Aorta (tissue), 5 donors: ENCODE results near the gene SRGAP1. TPM values are rescaled to one million over a fixed set of nuclear protein-coding genes. Genes with fewer than 3 reads are reported as not detected.
A peak's percentile ranks its signal among the peaks of the same experiment; 100 is the strongest.

ENCODE experiments used
- ATAC-seq: fragments of 200-7000 bp; cut with Tn5 transposase; one replicate; pipeline ENCODE4 v1.9.1; 2022; ENCODE audit warnings: moderate library complexity; ENCODE audit not compliant: low FRiP score
- DNase-seq, 2 donors: peaks; one replicate each; pipeline ENCODE4 v3.0.0-alpha.2; 2020
- H3K27ac ChIP-seq, 2 donors: one replicate each; pipeline ENCODE4 v1.5.1; 2013; ENCODE audit warnings: low read length in 2 of 2, mild to moderate bottlenecking in 2 of 2, moderate library complexity in 2 of 2, control low read depth in 1 of 2, inconsistent platforms in 1 of 2, low read depth in 1 of 2
- H3K27me3 ChIP-seq, 2 donors: one replicate each; pipeline ENCODE4 v1.6.1; 2013; ENCODE audit warnings: control low read depth in 1 of 2, low read length in 1 of 2, mild to moderate bottlenecking in 1 of 2, moderate library complexity in 1 of 2; ENCODE audit not compliant: insufficient read depth in 2 of 2, control insufficient read depth in 1 of 2
- H3K36me3 ChIP-seq, 2 donors: one replicate each; pipeline ENCODE4 v1.6.1; 2013; ENCODE audit warnings: control low read depth in 1 of 2, low read length in 1 of 2, mild to moderate bottlenecking in 1 of 2; ENCODE audit not compliant: insufficient read depth in 2 of 2, control insufficient read depth in 1 of 2
- H3K4me1 ChIP-seq, 2 donors: one replicate each; pipeline ENCODE4 v1.6.1; 2013; ENCODE audit warnings: low read length in 2 of 2, control low read depth in 1 of 2, mild to moderate bottlenecking in 1 of 2, moderate library complexity in 1 of 2; ENCODE audit not compliant: insufficient read depth in 2 of 2, control insufficient read depth in 1 of 2
- H3K4me3 ChIP-seq, 2 donors: one replicate each; pipeline ENCODE4 v1.5.1; 2013; ENCODE audit warnings: low read length in 2 of 2, control low read depth in 1 of 2, mild to moderate bottlenecking in 1 of 2
- H3K9me3 ChIP-seq: one replicate; pipeline ENCODE4 v1.6.1; 2013; ENCODE audit warnings: mild to moderate bottlenecking, low read length; ENCODE audit not compliant: control insufficient read depth
- WGBS, 2 donors: extraction: QIAGEN DNeasy Blood & Tissue Kit; methylation state at CpG; one replicate each; pipeline ENCODE4 v1.1.7; 2013; 5-methylcytosine and 5-hydroxymethylcytosine counted together
- intact Hi-C, 2 donors: fragments of 100-400 bp; cut with DNase I; formaldehyde crosslinking; loops; one replicate each; pipeline versions ENCODE4 v1.14.2 to v1.15.0; 2022
- polyA plus RNA-seq, 2 donors: library from polyadenylated mRNA; stranded (reverse); fragments of 200-250 nt; gene quantifications; one replicate each; pipeline ENCODE4 v1.2.3, GENCODE V29; 2013
- total RNA-seq, 2 donors: library from RNA; stranded (reverse); fragmentation: NEBNext Ultra II Directional; extraction: Animal tissue kit (Norgen Biotek cat#: 25700); gene quantifications; one replicate each; pipeline ENCODE4 v1.2.1, GENCODE V29; 2021
- donor health status: healthy with polysubstance abuse.
- donor health status: Bipolar disorder and iron deficiency.
- donor health status: DM: no; HTN: no; CAD: no.
- donor health status: DM: no; HTN: no; CAD: no.
- donor health status: DM: yes; HTN: yes; CAD: no.

The SRGAP1 gene
- total and polyA plus RNA-seq, 4 donors = 0.88 to 15.5 (median 6.0) TPM

- ATAC-seq (no peak), DNase-seq (no peak)
- Histone ChIP-seq H3K4me3 (no peak overlapping the region), H3K27ac (no peak overlapping the region), H3K9me3 (no peaks in the 10 kb centered on the region), H3K27me3 (no peaks in the 10 kb centered on the region), H3K36me3 (no peaks in the 10 kb centered on the region), H3K4me1 (no peaks in the 10 kb centered on the region)
- intact Hi-C loops = no loop called here
These were observed 103.7 kb downstream of the SRGAP1 start for GRCh38 chr12:63948211-63948610.

GRCh38 chr12:63949902-63950301 lies 105.4 kb downstream of the SRGAP1 start:
- no peak overlapping the region for H3K27ac ChIP-seq
- no peaks in the 10 kb centered on the region for H3K27me3 ChIP-seq
- intact Hi-C loops = no loop called here
- no peaks in the 10 kb centered on the region for H3K36me3 ChIP-seq
- ATAC-seq = no peak
- 14 to 19% methylated on average over 2 of the region's 2 CpGs for WGBS, 2 donors
- no peak for DNase-seq
- no peak overlapping the region for H3K4me3 ChIP-seq
- H3K9me3 ChIP-seq = no peaks in the 10 kb centered on the region
- no peaks in the 10 kb centered on the region for H3K4me1 ChIP-seq

- no peaks in the 10 kb centered on the region for H3K27me3 ChIP-seq
- H3K4me1 ChIP-seq = no peaks in the 10 kb centered on the region
- ATAC-seq = no peak
- DNase-seq = no peak
- intact Hi-C loops = no loop called here
- 52 to 97% methylated on average over 1 of the region's 1 CpG for WGBS, 2 donors
- H3K9me3 ChIP-seq = no peaks in the 10 kb centered on the region
- H3K4me3 ChIP-seq = no peak overlapping the region
- no peaks in the 10 kb centered on the region for H3K36me3 ChIP-seq
- H3K27ac ChIP-seq = no peak overlapping the region
These were observed 108.5 kb downstream of the SRGAP1 start for GRCh38 chr12:63952995-63953394.

GRCh38 chr12:63955831-63956666 lies 111.5 kb downstream of the SRGAP1 start:
- WGBS, 2 donors = 69 to 82% methylated on average over 9 of the region's 9 CpGs
- DNase-seq (no peak), ATAC-seq (peak; percentile 82)
- Histone ChIP-seq H3K4me1 (no peaks in the 10 kb centered on the region), H3K27me3 (no peaks in the 10 kb centered on the region), H3K9me3 (no peaks in the 10 kb centered on the region), H3K36me3 (no peaks in the 10 kb centered on the region), H3K4me3 (no peak overlapping the region), H3K27ac (no peak overlapping the region)
- intact Hi-C loops = no loop called here

- 96% methylated on average over 5 of the region's 5 CpGs for WGBS, 2 donors
- no peak for DNase-seq
- Histone ChIP-seq H3K27ac (no peak overlapping the region), H3K27me3 (no peaks in the 10 kb centered on the region), H3K4me1 (no peaks in the 10 kb centered on the region), H3K36me3 (no peaks in the 10 kb centered on the region), H3K4me3 (no peak overlapping the region), H3K9me3 (no peaks in the 10 kb centered on the region)
- intact Hi-C loops = no loop called here
- no peak for ATAC-seq
These were observed 113.0 kb downstream of the SRGAP1 start for GRCh38 chr12:63957496-63957895.

GRCh38 chr12:63958876-63959580 lies 114.5 kb downstream of the SRGAP1 start:
- H3K36me3 ChIP-seq = no peaks in the 10 kb centered on the region
- no peak for ATAC-seq
- no peak overlapping the region for H3K4me3 ChIP-seq
- H3K27ac ChIP-seq = no peak overlapping the region
- H3K9me3 ChIP-seq = no peaks in the 10 kb centered on the region
- no peaks in the 10 kb centered on the region for H3K4me1 ChIP-seq
- whole genome bisulfite sequencing, 2 donors = 76 to 77% methylated on average over 3 of the region's 3 CpGs
- DNase-seq = no peak
- no peaks in the 10 kb centered on the region for H3K27me3 ChIP-seq
- intact Hi-C loops = no loop called here

- Histone ChIP-seq H3K36me3 (no peaks in the 10 kb centered on the region), H3K9me3 (no peaks in the 10 kb centered on the region), H3K27me3 (no peaks in the 10 kb centered on the region), H3K4me3 (no peak overlapping the region), H3K4me1 (no peaks in the 10 kb centered on the region), H3K27ac (no peak overlapping the region)
- 94 to 95% methylated on average over 5 of the region's 5 CpGs for WGBS, 2 donors
- ATAC-seq = no peak
- no peak for DNase-seq
- intact Hi-C loops = no loop called here
These were observed 116.5 kb downstream of the SRGAP1 start for GRCh38 chr12:63961048-63961447.

GRCh38 chr12:63961543-63961942 lies 117.0 kb downstream of the SRGAP1 start:
- 82 to 84% methylated on average over 3 of the region's 3 CpGs for WGBS, 2 donors
- Histone ChIP-seq H3K4me3 (no peak overlapping the region), H3K36me3 (no peaks in the 10 kb centered on the region), H3K27ac (no peak overlapping the region), H3K4me1 (no peaks in the 10 kb centered on the region), H3K27me3 (no peaks in the 10 kb centered on the region), H3K9me3 (no peaks in the 10 kb centered on the region)
- ATAC-seq (no peak), DNase-seq (no peak)
- intact Hi-C loops = no loop called here

- 39 to 40% methylated on average over 2 of the region's 2 CpGs for WGBS, 2 donors
- intact Hi-C loops = no loop called here
- Histone ChIP-seq H3K4me1 (no peaks in the 10 kb centered on the region), H3K27me3 (no peaks in the 10 kb centered on the region), H3K4me3 (no peak overlapping the region), H3K27ac (no peak overlapping the region), H3K9me3 (no peaks in the 10 kb centered on the region), H3K36me3 (no peaks in the 10 kb centered on the region)
- no peak for ATAC-seq
- DNase-seq = no peak
These were observed 119.4 kb downstream of the SRGAP1 start for GRCh38 chr12:63963868-63964267.
